ENCODE results near the gene METAP1D.

DNA sequence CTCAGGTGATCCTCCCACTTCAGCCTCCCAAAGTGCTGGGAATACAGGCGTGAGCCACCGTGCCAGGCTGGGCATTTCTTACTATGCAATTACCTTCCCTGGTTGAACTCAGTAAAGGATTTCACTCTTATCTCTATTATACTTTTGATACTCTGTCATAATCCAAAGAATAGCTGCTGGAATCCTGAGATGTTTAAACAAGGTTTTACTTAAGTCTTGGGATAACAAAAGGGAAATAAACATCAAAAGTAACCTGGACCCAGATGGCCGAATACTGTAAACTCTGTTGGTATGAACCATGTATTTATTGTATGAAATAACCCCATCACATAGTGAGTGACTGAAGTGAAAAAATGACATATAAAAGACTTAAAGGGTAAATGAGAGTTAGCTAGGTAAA, 114.8 kb downstream of the METAP1D start:
- TF ChIP-seq JUND (IDR thresholded peaks at IDR 0.05) (no peak), CTCF (IDR thresholded peaks at IDR 0.05; ENCODE audit: low read depth, low read length, missing input control) (no peak), YY1 (IDR thresholded peaks at IDR 0.05) (no peak), SP1 (IDR thresholded peaks at IDR 0.05) (no peak), TAF1 (conservative IDR thresholded peaks at IDR 0.05) (no peak), RAD21 (IDR thresholded peaks at IDR 0.05) (no peak), NR2F2 (IDR thresholded peaks at IDR 0.05) (no peak), RXRA (IDR thresholded peaks at IDR 0.05) (no peak), EGR1 (IDR thresholded peaks at IDR 0.05; ENCODE audit: low read depth in 2 of 2) (no peak), MAX (IDR thresholded peaks at IDR 0.05) (no peak), GABPA (IDR thresholded peaks at IDR 0.05 in 1 of 2, conservative IDR thresholded peaks at IDR 0.05 in 1 of 2) (no peak)
- TF ChIP-seq, protein P1, sequence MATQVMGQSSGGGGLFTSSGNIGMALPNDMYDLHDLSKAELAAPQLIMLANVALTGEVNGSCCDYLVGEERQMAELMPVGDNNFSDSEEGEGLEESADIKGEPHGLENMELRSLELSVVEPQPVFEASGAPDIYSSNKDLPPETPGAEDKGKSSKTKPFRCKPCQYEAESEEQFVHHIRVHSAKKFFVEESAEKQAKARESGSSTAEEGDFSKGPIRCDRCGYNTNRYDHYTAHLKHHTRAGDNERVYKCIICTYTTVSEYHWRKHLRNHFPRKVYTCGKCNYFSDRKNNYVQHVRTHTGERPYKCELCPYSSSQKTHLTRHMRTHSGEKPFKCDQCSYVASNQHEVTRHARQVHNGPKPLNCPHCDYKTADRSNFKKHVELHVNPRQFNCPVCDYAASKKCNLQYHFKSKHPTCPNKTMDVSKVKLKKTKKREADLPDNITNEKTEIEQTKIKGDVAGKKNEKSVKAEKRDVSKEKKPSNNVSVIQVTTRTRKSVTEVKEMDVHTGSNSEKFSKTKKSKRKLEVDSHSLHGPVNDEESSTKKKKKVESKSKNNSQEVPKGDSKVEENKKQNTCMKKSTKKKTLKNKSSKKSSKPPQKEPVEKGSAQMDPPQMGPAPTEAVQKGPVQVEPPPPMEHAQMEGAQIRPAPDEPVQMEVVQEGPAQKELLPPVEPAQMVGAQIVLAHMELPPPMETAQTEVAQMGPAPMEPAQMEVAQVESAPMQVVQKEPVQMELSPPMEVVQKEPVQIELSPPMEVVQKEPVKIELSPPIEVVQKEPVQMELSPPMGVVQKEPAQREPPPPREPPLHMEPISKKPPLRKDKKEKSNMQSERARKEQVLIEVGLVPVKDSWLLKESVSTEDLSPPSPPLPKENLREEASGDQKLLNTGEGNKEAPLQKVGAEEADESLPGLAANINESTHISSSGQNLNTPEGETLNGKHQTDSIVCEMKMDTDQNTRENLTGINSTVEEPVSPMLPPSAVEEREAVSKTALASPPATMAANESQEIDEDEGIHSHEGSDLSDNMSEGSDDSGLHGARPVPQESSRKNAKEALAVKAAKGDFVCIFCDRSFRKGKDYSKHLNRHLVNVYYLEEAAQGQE (IDR thresholded peaks at IDR 0.05) = no peak
- TF ChIP-seq, protein P2, sequence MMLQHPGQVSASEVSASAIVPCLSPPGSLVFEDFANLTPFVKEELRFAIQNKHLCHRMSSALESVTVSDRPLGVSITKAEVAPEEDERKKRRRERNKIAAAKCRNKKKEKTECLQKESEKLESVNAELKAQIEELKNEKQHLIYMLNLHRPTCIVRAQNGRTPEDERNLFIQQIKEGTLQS (IDR thresholded peaks at IDR 0.05) = no peak
- TF ChIP-seq, protein P3, sequence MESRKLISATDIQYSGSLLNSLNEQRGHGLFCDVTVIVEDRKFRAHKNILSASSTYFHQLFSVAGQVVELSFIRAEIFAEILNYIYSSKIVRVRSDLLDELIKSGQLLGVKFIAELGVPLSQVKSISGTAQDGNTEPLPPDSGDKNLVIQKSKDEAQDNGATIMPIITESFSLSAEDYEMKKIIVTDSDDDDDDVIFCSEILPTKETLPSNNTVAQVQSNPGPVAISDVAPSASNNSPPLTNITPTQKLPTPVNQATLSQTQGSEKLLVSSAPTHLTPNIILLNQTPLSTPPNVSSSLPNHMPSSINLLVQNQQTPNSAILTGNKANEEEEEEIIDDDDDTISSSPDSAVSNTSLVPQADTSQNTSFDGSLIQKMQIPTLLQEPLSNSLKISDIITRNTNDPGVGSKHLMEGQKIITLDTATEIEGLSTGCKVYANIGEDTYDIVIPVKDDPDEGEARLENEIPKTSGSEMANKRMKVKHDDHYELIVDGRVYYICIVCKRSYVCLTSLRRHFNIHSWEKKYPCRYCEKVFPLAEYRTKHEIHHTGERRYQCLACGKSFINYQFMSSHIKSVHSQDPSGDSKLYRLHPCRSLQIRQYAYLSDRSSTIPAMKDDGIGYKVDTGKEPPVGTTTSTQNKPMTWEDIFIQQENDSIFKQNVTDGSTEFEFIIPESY (IDR thresholded peaks at IDR 0.05) = no peak

Data from liver (tissue), 3 donors.